Memory B cell (primary cell): Measurements from ENCODE around the gene GIMAP7.

Experiments
- ATAC-seq: fragments of 150-1000 bp; cut with Tn5 transposase; 2 replicates; pipeline ENCODE4 v1.10.0; 2021; ENCODE audit warnings: low read depth, mild to moderate bottlenecking, moderate library complexity
- DNase-seq, 2 donors: peaks; one replicate each; pipeline ENCODE4 v3.0.0; 2022; ENCODE audit warnings: low spot score in 2 of 2
- H3K27ac Mint-ChIP-seq: one replicate; pipeline ENCODE4 v1.8.0; 2022; ENCODE audit warnings: mild to moderate bottlenecking, moderate library complexity, mixed read lengths
- H3K27me3 Mint-ChIP-seq: one replicate; pipeline ENCODE4 v1.8.0; 2022; ENCODE audit warnings: mixed read lengths
- H3K36me3 Mint-ChIP-seq: one replicate; pipeline ENCODE4 v1.8.0; 2022; ENCODE audit warnings: mild to moderate bottlenecking, mixed read lengths
- H3K4me1 Mint-ChIP-seq: one replicate; pipeline ENCODE4 v1.8.0; 2022; ENCODE audit warnings: mixed read lengths
- H3K4me3 Mint-ChIP-seq: one replicate; pipeline ENCODE4 v1.8.0; 2022; ENCODE audit warnings: mild to moderate bottlenecking, moderate library complexity, mixed read lengths
- H3K9me3 Mint-ChIP-seq: one replicate; pipeline ENCODE4 v1.8.0; 2022; ENCODE audit warnings: mixed read lengths

Gene GIMAP7

GRCh38 chr7:150569245-150569955 is 54.7 kb downstream of the GIMAP7 start:
- Mint-ChIP-seq H3K4me1 (peaks cover 8% of the 10 kb centered on the region), H3K27me3 (peaks cover 6% of the 10 kb centered on the region), H3K36me3 (no peaks in the 10 kb centered on the region), H3K9me3 (no peaks in the 10 kb centered on the region), H3K4me3 (no peak overlapping the region), H3K27ac (no peak overlapping the region)
- ATAC-seq (no peak), DNase-seq (no peak)
